ENCODE results near the gene KRTAP19-2.

DNA sequence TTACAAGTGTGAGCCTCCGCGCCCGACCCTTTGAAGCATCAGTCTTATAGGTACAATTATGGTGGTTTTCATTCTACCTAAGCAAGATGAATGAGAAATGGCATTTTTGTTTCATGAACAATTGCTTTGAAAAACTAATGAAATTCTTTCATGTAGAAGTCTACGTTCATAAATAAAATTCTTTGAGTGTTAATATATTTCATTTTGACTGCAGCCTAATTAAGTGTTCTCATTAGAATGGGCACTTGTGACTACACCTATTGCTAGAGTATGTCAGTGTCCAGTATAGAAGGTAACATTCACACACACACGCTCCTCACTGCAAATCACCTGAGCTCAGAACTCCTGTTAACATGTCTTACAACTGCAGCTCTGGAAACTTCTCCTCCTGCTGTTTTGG is 47.3 kb downstream of the KRTAP19-2 start, which contains the start of gene KRTAP15-1:
- TF ChIP-seq POLR2A (IDR thresholded peaks at IDR 0.05) = no peak
- TF ChIP-seq, protein P1, sequence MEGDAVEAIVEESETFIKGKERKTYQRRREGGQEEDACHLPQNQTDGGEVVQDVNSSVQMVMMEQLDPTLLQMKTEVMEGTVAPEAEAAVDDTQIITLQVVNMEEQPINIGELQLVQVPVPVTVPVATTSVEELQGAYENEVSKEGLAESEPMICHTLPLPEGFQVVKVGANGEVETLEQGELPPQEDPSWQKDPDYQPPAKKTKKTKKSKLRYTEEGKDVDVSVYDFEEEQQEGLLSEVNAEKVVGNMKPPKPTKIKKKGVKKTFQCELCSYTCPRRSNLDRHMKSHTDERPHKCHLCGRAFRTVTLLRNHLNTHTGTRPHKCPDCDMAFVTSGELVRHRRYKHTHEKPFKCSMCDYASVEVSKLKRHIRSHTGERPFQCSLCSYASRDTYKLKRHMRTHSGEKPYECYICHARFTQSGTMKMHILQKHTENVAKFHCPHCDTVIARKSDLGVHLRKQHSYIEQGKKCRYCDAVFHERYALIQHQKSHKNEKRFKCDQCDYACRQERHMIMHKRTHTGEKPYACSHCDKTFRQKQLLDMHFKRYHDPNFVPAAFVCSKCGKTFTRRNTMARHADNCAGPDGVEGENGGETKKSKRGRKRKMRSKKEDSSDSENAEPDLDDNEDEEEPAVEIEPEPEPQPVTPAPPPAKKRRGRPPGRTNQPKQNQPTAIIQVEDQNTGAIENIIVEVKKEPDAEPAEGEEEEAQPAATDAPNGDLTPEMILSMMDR (IDR thresholded peaks at IDR 0.05) = no peak

All from adrenal gland (tissue), 5 donors.